MM.1S (cell line): Measurements from ENCODE around the gene PLEK.

Source experiments
- EZH2 ChIP-seq: fragments of 300-600 bp; sonication (generic); optimal IDR thresholded peaks from 2 replicates; pipeline ENCODE3; 2017; ENCODE audit warnings: low read depth, mild to moderate bottlenecking, antibody characterized with exemption, low read length, mixed read lengths
- EZH2phosphoT487 ChIP-seq: fragments of 300-600 bp; sonication (generic); IDR thresholded peaks from 2 replicates; pipeline ENCODE4 v1.6.1; 2018; ENCODE audit warnings: antibody characterized with exemption, low read length
- TF ChIP-seq, protein P1 (sequence below): fragments of 300-600 bp; sonication (generic); IDR thresholded peaks from 2 replicates; pipeline ENCODE4 v1.5.1; 2016; ENCODE audit warnings: antibody characterized with exemption, low read length, mixed read lengths

DNA sequence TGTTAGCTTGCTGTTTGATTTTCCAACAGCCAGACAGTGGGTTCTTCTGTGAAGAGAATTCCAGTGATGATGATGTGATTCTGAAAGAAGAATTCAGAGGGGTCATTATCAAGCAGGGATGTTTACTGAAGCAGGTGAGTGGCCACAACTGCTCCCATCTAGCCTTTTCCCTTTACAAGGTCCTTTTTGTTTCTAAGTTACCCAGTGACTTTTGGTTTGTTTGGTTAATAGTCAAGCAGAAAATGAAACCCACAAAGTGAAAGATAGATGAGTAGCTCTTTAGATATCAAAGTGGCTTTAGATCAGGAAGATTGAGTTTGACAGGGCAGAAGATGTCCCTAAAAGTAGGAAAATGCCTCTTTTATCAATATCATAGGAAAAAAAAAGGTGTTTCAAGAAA, 23.3 kb downstream of the PLEK start:
- TF ChIP-seq, protein P1, sequence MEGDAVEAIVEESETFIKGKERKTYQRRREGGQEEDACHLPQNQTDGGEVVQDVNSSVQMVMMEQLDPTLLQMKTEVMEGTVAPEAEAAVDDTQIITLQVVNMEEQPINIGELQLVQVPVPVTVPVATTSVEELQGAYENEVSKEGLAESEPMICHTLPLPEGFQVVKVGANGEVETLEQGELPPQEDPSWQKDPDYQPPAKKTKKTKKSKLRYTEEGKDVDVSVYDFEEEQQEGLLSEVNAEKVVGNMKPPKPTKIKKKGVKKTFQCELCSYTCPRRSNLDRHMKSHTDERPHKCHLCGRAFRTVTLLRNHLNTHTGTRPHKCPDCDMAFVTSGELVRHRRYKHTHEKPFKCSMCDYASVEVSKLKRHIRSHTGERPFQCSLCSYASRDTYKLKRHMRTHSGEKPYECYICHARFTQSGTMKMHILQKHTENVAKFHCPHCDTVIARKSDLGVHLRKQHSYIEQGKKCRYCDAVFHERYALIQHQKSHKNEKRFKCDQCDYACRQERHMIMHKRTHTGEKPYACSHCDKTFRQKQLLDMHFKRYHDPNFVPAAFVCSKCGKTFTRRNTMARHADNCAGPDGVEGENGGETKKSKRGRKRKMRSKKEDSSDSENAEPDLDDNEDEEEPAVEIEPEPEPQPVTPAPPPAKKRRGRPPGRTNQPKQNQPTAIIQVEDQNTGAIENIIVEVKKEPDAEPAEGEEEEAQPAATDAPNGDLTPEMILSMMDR: no peak
- TF ChIP-seq EZH2phosphoT487 (no peak), EZH2 (no peak)
